T-helper 1 cell treated with Interleukin-12 subunit alpha and Interleukin-12 subunit beta and Interleukin-4 antibody, amounts not matched to agents 30 ng/mL and 1 ng/mL, for 36 hours (primary cell): ENCODE data around the gene HSD17B11. TPM values are rescaled to one million over a fixed set of nuclear protein-coding genes. Genes with fewer than 3 reads are reported as not detected.
"Not testable (repeated sequence)": the region's sequence is repeated elsewhere in the genome, so short reads cannot be mapped to it uniquely, and the experiment has no call there.

Experiments
- intact Hi-C: fragments of 100-400 bp; cut with micrococcal nuclease; formaldehyde crosslinking; loops from one replicate; pipeline ENCODE4 v1.15.1; 2024
- total RNA-seq: library from RNA; stranded (reverse); gene quantifications from 2 replicates; pipeline ENCODE4 v1.2.3, GENCODE V29; 2022

HSD17B11 gene
- total RNA-seq, 1 donor from 2014 or later: 24.6 TPM

DNA sequence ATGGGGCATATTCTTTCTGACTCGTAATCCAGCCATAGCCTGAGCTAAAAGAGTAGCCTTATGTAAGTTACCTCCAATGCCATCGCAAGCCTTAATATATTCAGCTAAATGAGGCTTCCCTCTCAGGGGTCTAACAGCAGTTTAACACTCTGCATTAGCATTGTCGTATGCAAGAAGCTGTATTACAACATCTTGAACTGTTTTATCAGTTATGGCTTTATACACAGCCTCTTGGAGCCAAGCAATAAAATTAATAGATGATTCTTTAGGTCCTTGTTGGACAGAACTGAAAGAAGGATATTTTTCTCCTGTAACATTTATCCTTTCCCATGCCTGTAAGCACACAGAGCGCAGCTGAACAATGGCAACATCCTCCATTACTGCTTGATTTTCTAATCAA, 15.9 kb upstream of the HSD17B11 start:
- intact Hi-C loops: not testable (repeated sequence)

DNA sequence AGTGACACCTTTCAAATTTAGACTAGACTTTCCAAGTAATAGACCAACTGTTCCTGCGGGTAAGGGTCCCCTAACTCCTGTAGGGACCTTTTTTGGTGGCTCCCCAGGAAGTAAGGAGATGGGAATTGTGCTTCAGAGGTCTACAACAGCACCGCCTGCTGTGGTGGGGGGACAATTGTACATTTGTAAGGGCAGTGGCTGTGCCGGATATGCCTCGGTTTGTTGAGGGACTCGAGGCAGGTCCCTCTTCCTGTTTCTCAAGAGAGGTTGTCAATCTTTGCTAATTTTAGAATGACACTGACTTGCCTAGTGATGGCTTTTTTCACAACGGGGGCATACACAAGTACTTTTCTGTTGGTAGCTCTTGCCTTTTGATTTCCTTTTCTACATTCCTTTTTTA, 15.5 kb upstream of the HSD17B11 start:
- intact Hi-C loops: no loop called here

DNA sequence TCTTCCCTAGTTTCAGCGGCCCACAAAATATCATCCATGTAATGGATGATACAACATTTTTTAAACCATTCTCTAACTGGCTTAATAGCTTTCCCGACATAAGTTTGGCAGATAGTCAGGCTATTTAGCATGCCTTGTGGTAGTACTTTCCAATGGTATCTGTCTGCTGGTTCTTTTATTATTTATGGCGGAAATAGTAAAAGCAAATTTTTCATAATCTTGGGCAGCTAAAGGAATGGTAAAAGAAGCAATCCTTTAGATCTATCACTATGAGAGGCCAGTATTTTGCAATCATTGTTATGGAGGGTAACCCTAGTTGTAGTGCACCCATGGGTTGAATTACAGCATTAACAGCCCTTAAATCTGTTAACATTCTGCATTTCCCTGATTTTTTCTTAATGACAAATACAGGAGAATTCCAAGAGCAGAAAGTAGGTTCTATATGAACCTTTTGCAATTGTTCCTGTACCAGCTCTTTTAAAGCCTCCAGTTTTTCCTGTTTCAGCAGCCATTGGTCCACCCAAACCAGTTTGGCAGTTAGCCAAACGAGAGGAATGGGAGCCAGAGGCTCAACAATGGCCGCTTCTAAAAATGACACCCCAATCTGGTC, 14.3 kb upstream of the HSD17B11 start:
- intact Hi-C loops: no loop called here

DNA sequence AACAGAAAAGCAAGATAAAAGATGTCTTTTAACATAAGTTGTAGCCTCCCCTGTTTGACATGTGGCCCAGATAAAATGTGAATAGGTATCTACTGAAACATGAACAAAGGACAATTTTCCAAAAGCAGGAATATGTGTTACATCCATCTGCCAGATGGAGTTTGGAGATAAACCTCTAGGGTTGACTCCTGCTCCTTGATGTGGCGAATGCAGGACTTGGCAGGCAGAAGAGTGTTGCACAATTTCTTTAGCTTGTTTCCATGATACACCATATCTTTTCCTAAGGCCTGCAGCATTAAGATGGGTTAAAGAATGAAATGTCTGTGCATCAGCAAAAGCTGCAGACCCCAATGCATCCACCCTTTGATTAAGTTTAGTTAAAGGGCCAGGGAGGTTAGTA, 12.7 kb upstream of the HSD17B11 start:
- intact Hi-C loops: not testable (repeated sequence)

DNA sequence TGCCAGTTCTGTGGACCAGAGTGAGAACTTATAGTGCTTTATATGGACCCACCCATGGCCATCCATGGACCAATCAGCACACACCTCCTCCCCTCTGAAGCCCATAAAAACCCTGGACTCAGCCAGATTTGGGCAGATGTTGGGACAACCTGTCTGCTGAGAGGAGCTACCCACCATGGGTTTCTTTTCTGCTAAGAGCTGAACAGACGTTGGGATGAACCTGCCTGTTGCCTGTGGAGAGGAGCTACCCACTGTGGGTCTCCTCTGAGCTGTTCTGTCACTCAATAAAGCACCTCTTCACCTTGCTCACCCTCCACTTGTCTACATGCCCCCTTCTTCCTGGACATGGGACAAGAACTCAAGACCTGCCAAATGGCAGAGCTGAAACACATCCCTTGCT, 9.0 kb upstream of the HSD17B11 start:
- intact Hi-C loops: loop anchor here (10.0 kb wide), 1 partner anchor 1195 kb away; the partner anchor contains the start of gene HERC3

DNA sequence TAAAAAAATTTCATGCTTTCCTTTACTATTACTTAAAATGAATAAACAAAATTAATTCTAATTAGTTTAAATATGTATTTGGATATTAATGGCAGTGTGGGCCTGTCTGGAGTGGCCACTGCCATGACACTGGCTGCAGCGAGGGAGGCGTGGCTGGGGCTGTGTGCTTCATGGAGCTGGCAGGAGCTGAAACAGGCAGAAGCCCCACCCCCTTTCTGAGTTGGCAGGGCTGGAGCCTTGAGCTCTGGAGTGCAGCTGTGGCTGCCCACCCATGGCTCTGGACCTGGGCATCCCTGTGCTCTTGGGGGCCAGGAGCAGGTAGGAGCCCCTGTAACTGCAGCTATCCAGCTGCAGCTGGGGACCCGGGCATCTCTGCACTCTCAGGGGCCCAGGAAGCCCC, 8.2 kb upstream of the HSD17B11 start:
- intact Hi-C loops: loop anchor here (10.0 kb wide), 1 partner anchor 1196 kb away; the partner anchor contains the start of gene HERC3

DNA sequence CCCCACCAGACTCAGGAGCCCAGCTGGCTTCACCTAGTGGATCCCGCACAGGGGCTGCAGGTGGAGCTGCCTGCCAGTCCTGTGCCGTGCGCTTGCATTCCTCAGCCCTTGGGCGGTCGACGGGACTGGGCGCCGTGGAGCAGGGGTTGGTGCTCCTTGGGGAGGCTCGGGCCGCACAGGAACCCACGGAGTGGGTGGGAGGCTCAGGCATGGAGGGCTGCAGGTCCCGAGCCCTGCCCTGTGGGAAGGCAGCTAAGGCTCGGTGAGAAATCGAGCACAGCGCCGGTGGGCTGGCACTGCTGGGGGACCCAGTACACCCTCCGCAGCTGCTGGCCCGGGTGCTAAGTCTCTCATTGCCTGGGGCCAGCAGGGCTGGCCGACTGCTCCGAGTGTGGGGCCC, 4.9 kb upstream of the HSD17B11 start:
- intact Hi-C loops: loop anchor here (10.0 kb wide), 1 partner anchor 1199 kb away; the partner anchor contains the start of gene HERC3

DNA sequence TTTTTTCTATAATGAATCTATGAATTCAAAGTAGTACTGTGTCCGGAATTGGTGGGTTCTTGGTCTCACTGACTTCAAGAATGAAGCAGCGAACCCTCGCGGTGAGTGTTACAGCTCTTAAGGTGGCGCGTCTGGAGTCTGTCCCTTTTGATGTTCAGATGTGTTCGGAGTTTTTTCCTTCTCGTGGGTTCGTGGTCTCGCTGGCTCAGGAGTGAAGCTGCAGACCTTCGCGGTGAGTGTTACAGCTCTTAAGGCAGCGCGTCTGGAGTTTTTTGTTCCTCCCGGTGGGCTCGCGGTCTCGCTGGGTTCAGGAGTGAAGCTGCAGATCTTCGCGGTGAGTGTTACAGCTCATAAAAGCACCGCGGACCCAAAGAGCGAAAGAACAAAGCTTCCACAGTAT, 4.1 kb upstream of the HSD17B11 start:
- intact Hi-C loops: loop anchor here (10.0 kb wide), 1 partner anchor 1200 kb away; the partner anchor contains the start of gene HERC3

DNA sequence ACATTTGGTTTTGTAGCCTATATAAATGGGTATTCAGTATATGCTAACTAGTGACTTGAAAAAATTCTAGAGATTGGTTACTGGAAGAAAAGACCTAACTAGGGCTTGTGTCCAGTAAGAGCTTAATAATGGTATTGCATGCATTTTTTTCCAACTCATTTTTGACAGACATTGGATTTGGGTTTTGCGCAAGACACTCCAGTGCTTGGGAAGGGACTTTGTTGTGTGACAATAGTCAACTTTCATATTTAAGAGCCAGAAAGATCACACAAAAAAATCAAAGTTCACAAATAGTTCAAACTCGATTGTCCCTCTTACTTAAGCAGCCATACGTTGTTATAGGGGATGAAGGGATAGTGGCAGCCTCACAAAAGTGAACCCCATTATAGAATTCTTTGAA, 1.2 kb upstream of the HSD17B11 start:
- intact Hi-C loops: loop anchor here (5.0 to 10.0 kb wide), 3 partner anchors 155 to 1720 kb away; partner anchors contain the start of genes HERC3 and TIGD2

DNA sequence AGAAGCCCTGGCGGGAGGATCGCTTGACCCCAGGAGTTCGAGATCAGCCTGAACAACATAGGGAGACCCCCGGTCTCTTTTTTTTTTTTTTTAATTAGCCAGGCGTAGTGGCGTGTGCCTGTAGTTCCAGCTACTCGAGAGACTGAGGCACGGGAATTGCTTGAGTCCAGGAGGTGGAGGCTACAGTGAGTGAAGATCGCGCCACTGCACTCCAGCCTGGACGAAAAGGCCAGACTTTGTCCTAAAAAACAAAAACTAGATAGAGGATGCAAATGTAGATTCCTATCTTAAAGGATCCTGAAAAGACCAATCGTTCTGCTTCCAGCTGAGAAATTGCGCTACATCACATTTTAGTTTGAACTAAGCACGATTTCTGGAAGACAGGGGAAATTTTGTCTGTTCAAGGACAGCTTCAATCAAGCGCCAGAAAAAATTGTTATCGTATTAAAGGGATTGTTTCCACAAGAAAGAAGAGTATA, 627 bp upstream of the HSD17B11 start:
- intact Hi-C loops: loop anchor here (1.0 to 10.0 kb wide), 10 partner anchors 16 to 1721 kb away; partner anchors contain the start of genes HERC3, KLHL8, NUDT9 and TIGD2

DNA sequence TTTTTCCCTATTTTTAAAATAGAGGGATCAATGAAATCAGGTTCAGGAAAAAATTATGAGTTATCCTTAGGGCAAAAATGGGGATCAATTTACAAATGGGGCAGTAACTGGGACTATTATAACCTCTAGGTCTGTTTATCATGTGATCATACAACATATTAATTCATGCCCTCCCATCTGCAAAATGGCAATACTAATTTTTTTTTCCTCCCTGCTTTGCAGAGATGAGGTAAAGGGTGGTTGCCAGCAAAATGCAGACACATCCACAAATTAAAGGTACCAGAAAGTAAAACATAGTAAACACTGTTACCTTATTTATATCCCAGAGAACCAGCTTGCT, 467 bp downstream of the HSD17B11 start:
- intact Hi-C loops: loop anchor here (2.0 to 10.0 kb wide), 5 partner anchors 153 to 1722 kb away; partner anchors contain the start of genes HERC3 and TIGD2

DNA sequence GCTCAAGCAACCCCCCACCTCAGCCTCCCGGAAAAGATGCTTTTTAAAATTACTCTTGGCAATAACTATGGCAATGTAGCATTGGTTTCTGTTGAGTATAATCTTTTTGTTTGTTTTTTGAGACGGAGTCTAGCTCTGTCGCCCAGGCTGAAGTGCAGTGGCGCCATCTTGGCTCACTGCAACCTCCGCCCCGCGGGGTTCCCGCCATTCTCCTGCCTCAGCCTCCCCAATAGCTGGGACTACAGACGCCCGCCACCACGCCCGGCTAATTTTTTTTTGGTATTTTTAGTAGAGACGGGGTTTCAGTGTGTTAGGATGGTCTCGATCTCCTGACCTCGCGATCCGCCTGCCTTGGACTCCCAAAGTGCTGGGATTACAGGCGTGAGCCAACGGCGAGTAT, 933 bp downstream of the HSD17B11 start:
- intact Hi-C loops: loop anchor here (2.0 to 10.0 kb wide), 5 partner anchors 153 to 1722 kb away; partner anchors contain the start of genes HERC3 and TIGD2

DNA sequence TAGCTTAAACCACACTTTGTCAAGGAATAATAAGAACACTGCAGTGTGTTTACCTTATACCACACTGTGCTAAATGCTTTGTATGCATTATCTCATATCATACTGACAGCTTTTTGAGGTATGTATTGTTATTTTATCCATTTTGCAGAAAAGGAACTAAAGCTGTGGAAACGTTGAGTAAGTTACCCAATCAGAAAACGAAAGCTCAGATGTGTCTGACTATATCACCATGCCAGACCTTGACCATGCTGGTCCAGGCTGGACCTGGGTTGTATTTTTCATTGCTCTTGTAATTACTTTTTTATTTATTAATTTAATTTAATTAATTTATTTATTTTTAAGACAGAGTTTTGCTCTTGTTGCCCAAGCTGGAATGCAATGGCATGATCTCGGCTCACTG, 2.1 kb downstream of the HSD17B11 start:
- intact Hi-C loops: no loop called here

DNA sequence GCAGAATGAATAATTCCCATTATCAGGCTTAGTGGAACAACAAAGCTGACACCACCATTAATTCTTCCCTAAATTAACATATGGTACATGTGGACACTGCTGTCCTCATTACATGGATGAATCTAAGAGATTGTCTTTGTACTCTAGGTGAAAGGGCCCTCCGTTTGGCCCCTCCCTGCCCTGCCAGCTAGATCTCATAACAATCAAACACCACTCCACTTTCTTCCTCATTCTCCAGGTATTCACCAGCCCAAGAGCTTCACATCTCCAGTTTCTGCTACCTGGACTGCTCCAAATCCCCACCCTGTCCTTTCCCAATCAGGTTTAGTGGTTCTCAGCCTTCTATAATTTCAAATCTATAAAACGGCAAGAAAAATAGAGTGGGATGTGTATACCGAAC, 3.8 kb downstream of the HSD17B11 start:
- intact Hi-C loops: no loop called here

DNA sequence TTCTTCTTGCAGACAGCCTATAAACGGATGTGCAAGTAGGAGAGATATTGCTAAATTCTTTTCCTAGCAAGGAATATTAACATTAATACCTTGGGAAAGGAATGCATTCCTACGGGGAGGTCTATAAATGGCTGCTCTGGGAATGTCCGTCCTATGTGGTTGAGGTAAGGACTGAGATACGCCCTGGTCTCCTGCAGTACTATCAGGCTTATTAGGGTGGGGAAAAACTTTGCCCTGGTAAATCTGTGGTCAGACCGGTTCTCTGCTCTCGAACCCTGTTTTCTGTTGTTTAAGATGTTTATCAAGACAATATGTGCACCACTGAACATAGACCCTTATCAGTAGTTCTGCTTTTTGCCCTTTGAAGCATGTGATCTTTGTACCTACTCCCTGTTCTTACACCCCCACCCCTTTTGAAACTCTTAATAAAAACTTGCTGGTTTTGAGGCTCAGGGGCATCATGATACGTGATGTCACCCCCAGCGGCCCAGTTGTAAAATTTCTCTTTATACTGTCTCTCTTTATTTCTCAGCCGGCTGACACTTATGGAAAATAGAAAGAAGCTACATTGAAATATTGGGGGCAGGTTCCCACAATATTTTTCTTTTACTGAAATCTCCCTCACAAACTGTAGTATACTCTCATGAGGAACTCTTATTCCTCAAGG, 6.4 kb downstream of the HSD17B11 start:
- intact Hi-C loops: not testable (repeated sequence)

DNA sequence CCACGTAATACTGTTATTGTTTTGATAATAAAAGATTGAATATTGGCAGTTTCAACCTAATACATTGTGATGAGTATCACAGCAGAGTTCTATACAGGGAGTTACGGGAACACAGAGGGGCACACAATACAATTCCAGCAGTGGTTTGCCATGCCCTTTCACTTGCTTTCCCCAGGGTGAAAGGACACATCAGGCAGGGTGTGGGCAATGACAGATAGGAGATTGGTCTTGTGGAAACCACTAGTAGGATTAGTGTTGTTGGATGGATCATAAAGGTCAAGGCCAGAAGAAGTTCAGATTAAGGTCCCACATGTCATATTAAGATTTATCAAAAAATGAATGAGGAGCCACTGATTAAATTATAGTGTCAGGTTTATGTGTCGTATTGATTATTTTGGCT, 8.1 kb downstream of the HSD17B11 start:
- intact Hi-C loops: no loop called here

DNA sequence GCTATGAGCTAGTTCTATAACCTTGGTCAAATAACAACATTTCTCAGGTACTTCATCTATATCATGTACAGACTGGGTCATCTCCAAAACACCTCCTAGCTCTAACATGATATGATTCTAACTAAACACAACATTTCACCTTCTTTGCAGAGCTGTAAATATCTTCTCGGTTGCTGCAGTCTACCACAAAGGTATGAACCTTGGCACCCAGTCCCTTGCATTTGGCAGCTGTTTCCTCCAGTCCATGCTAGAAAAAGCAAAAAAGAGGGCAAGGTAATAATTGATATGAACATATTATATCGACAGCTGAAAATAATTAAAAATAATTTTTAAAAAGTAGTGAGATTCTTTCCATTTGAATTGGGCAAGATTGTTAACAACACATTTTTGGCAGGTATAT, 8.9 kb downstream of the HSD17B11 start:
- intact Hi-C loops: no loop called here

DNA sequence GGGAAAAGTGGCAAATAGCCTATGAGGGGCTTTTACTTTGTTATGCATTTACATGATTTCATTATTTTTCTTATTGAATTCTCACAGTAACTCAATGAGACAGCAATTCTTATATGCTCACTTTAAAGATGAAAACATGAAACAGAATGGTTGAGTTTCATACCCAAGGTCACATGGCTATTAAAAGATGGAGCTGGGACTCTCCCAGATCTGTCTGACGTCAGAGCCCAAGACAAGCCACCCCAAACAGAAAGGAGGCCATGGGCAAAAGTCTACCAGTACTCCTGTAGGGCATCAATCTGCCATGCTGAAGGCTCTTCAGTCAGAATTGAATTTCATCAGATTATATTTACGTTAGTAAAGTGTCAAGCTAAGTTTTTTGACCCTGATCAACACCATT, 13.2 kb downstream of the HSD17B11 start:
- intact Hi-C loops: loop anchor here (5.0 kb wide), 1 partner anchor 469 kb away; no protein-coding TSS in a partner anchor

DNA sequence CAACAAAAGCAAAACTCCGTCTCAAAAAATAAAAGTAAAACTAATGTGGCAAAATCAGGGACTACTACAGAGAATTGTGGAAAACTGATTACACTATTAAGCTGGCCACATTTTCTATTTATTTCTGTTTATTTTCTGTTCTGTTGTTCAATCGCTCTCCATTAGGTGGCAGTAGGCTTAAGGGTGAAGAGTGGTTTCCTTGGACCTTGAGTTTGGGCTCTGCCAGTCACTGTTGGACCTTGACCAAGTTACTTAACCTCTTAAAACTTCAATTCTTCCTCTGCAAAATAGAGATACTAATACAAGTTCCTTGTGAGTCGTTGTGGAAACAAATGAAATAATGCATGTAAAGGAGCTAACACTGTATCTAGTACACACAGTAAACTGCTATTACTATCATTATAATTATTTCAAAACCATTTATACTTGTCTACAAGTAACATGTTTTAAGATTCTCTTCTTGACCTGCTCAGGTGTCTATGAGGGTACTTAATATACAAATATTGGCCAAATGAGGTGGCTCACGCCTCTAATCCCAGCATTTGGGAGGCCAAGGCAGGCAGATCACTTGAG, 15.2 kb downstream of the HSD17B11 start:
- intact Hi-C loops: loop anchor here (1.0 to 5.0 kb wide), 3 partner anchors 15 to 471 kb away; partner anchors contain the start of gene HSD17B11

DNA sequence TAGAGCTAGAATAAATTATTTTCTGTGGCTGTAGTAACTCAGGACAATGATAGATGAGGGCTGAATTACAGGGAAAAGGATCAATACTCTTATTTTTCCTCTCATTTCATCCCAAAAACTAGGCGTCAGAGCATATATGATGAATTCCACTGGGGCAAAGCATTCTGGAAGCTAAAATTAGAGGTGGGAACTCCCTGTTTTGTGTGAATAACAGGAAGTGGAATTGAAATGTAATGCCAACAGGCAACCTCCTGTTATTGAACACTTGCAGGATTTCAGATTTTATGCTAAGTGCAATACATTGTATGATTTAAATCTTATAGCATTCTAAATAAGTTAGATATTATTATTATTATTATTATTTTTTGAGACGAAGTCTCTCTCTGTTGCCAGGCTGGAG, 20.9 kb downstream of the HSD17B11 start:
- intact Hi-C loops: no loop called here

DNA sequence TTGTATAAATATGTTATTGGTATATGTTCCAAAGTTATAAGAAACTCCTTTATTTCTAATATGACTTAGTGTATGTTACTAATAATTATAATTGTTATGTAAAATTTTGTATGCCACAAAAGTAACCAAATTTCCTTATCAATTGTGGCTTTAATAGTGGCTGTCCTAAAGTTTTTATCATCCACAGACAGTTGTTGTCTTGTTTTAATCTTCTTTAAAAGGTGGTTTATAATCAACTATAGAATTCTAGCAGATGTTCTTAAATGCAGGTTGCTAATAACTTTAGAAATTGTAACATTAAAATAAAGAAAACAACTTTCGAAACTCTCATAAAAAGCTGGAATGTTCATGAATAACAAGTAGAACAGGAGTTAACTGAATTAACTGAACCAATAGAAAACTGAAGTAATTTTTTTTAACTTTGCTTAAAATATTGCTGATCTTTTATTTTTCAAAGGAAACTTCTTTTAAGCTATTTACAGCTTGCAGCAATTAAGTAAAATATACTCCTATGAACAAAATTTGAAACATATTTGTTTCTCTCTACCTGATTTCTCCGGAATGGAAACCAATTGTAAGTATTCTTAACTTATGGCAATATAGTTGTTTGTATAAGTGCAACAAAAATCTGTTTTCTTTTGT, 24.3 kb downstream of the HSD17B11 start:
- intact Hi-C loops: no loop called here

DNA sequence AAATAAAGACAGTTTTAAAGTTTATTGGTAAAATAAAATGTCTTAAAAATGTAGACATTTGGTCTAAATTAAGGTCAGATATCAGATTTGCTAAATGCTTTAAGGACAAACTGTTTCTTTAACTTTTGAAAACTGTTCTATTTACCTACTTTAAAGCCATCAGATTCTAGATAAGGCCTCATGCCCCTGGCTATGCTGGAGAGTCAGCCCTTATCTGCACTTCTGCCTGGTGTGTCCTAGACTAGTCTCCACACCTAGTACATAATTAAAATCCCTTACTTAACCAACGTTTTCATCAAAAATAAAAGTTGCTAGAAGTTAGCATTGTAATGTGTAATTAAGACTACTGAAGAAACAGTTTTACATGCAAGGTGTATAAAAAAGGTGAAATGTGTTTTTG, 25.6 kb downstream of the HSD17B11 start:
- intact Hi-C loops: no loop called here
